BLaER1 (cell line): ENCODE results near the gene SGK1.
A peak's percentile ranks its signal among the peaks of the same experiment; 100 is the strongest.
"Not testable (repeated sequence)": the region's sequence is repeated elsewhere in the genome, so short reads cannot be mapped to it uniquely, and the experiment has no call there.

Experiments used
- H3K27ac ChIP-seq: shearing (Covaris generic); formaldehyde crosslinking; 2 replicates; pipeline ENCODE4 v1.8.1; 2022
- H3K27me3 ChIP-seq: shearing (Covaris generic); formaldehyde crosslinking; 2 replicates; pipeline ENCODE4 v1.8.1; 2022
- H3K36me3 ChIP-seq: shearing (Covaris generic); formaldehyde crosslinking; 2 replicates; pipeline ENCODE4 v1.8.1; 2022
- H3K4me1 ChIP-seq: shearing (Covaris generic); formaldehyde crosslinking; 2 replicates; pipeline ENCODE4 v1.8.1; 2022
- H3K4me2 ChIP-seq: shearing (Covaris generic); formaldehyde crosslinking; 2 replicates; pipeline ENCODE4 v1.8.1; 2022
- H3K4me3 ChIP-seq: shearing (Covaris generic); formaldehyde crosslinking; 2 replicates; pipeline ENCODE4 v1.8.1; 2022
- H3K9ac ChIP-seq: shearing (Covaris generic); formaldehyde crosslinking; 2 replicates; pipeline ENCODE4 v1.8.1; 2022
- H3K9me3 ChIP-seq: shearing (Covaris generic); formaldehyde crosslinking; 2 replicates; pipeline ENCODE4 v1.8.1; 2022
- H4K20me1 ChIP-seq: shearing (Covaris generic); formaldehyde crosslinking; 2 replicates; pipeline ENCODE4 v1.8.1; 2022
- Cebpa-rat ChIP-seq: shearing (Covaris generic); IDR thresholded peaks from 2 replicates; pipeline ENCODE4 v1.8.1; 2022

SGK1 gene

GRCh38 chr6:134187751-134188150 lies 130.2 kb downstream of the SGK1 start:
- Histone ChIP-seq H3K4me3 (no peak overlapping the region), H3K4me2 (no peak overlapping the region), H3K27ac (no peak overlapping the region)

GRCh38 chr6:134187154-134187553 lies 130.8 kb downstream of the SGK1 start:
- Histone ChIP-seq H3K27ac (no peak overlapping the region), H4K20me1 (no peaks in the 10 kb centered on the region), H3K9ac (no peak overlapping the region), H3K4me2 (no peak overlapping the region), H3K27me3 (no peaks in the 10 kb centered on the region), H3K4me1 (peaks cover 21% of the 10 kb centered on the region), H3K4me3 (no peak overlapping the region), H3K36me3 (peaks cover 24% of the 10 kb centered on the region), H3K9me3 (0 out of 2 replicates have a peak, but pooled peaks cover 3% of the 10 kb centered on the region)
- TF ChIP-seq Cebpa-rat: no peak

More at GRCh38 chr6:134187751-134188150, 130.2 kb downstream of the SGK1 start:
- peaks cover 21% of the 10 kb centered on the region for H3K4me1 ChIP-seq
- 0 out of 2 replicates have a peak, but pooled peaks cover 8% of the 10 kb centered on the region for H3K9me3 ChIP-seq
- TF ChIP-seq Cebpa-rat: no peak
- H4K20me1 ChIP-seq: no peaks in the 10 kb centered on the region
- no peaks in the 10 kb centered on the region for H3K27me3 ChIP-seq
- H3K9ac ChIP-seq: no peak overlapping the region
- H3K36me3 ChIP-seq: peaks cover 24% of the 10 kb centered on the region

GRCh38 chr6:134186355-134186754 lies 131.6 kb downstream of the SGK1 start:
- TF ChIP-seq Cebpa-rat: no peak
- Histone ChIP-seq H3K4me1 (peaks cover 19% of the 10 kb centered on the region), H3K4me2 (no peak overlapping the region), H3K4me3 (no peak overlapping the region), H3K27me3 (no peaks in the 10 kb centered on the region), H3K36me3 (peaks cover 24% of the 10 kb centered on the region), H4K20me1 (no peaks in the 10 kb centered on the region), H3K9me3 (no peaks in the 10 kb centered on the region), H3K27ac (no peak overlapping the region), H3K9ac (no peak overlapping the region)

- Histone ChIP-seq H3K4me3 (no peak overlapping the region), H3K9me3 (no peaks in the 10 kb centered on the region), H3K4me1 (peaks cover 8% of the 10 kb centered on the region), H3K27me3 (no peaks in the 10 kb centered on the region), H4K20me1 (no peaks in the 10 kb centered on the region), H3K27ac (no peak overlapping the region), H3K4me2 (no peak overlapping the region), H3K36me3 (peaks cover 24% of the 10 kb centered on the region), H3K9ac (no peak overlapping the region)
- no peak for TF ChIP-seq Cebpa-rat
Observed at GRCh38 chr6:134185277-134185676, 132.6 kb downstream of the SGK1 start.

GRCh38 chr6:134183844-134184243 lies 134.1 kb downstream of the SGK1 start:
- no peak for TF ChIP-seq Cebpa-rat
- no peaks in the 10 kb centered on the region for H3K27me3 ChIP-seq
- no peaks in the 10 kb centered on the region for H4K20me1 ChIP-seq
- H3K4me3 ChIP-seq: no peak overlapping the region
- no peaks in the 10 kb centered on the region for H3K9me3 ChIP-seq
- no peak overlapping the region for H3K4me2 ChIP-seq
- no peak overlapping the region for H3K27ac ChIP-seq
- H3K9ac ChIP-seq: no peak overlapping the region
- H3K36me3 ChIP-seq: peaks cover 24% of the 10 kb centered on the region
- peaks cover 5% of the 10 kb centered on the region for H3K4me1 ChIP-seq

GRCh38 chr6:134182528-134182927 lies 135.4 kb downstream of the SGK1 start:
- Histone ChIP-seq H3K9ac (no peak overlapping the region), H3K27ac (no peak overlapping the region), H3K4me1 (peaks cover 15% of the 10 kb centered on the region), H3K27me3 (no peaks in the 10 kb centered on the region), H4K20me1 (no peaks in the 10 kb centered on the region), H3K4me3 (no peak overlapping the region), H3K4me2 (no peak overlapping the region), H3K36me3 (peaks cover 16% of the 10 kb centered on the region), H3K9me3 (no peaks in the 10 kb centered on the region)
- no peak for TF ChIP-seq Cebpa-rat

GRCh38 chr6:134181726-134182125 lies 136.2 kb downstream of the SGK1 start:
- not testable (repeated sequence) for H3K9me3 ChIP-seq, H4K20me1 ChIP-seq, H3K9ac ChIP-seq, H3K36me3 ChIP-seq, H3K4me3 ChIP-seq, H3K27me3 ChIP-seq, H3K4me2 ChIP-seq, H3K27ac ChIP-seq
- H3K4me1 ChIP-seq: peaks cover 23% of the 10 kb centered on the region

GRCh38 chr6:134181251-134181650 lies 136.7 kb downstream of the SGK1 start:
- not testable (repeated sequence) for H3K9ac ChIP-seq, H3K4me2 ChIP-seq, H3K9me3 ChIP-seq, H3K36me3 ChIP-seq, H4K20me1 ChIP-seq, H3K27ac ChIP-seq, H3K4me3 ChIP-seq, H3K27me3 ChIP-seq
- peaks cover 28% of the 10 kb centered on the region for H3K4me1 ChIP-seq

GRCh38 chr6:134180540-134180939 lies 137.4 kb downstream of the SGK1 start:
- not testable (repeated sequence) for H4K20me1 ChIP-seq, H3K9me3 ChIP-seq, H3K9ac ChIP-seq, H3K27me3 ChIP-seq, H3K4me3 ChIP-seq, H3K4me2 ChIP-seq, H3K27ac ChIP-seq, H3K36me3 ChIP-seq
- H3K4me1 ChIP-seq: peaks cover 35% of the 10 kb centered on the region

- no peaks in the 10 kb centered on the region for H3K9me3 ChIP-seq
- H3K4me2 ChIP-seq: peak overlapping the region; percentile 76
- H3K4me3 ChIP-seq: peak overlapping the region; percentile 62
- H3K27me3 ChIP-seq: peaks cover 10% of the 10 kb centered on the region
- peaks cover 41% of the 10 kb centered on the region for H3K4me1 ChIP-seq
- H3K27ac ChIP-seq: 0 out of 2 replicates have a peak overlapping the region, but pooled peaks have one; percentile 42
- no peak for TF ChIP-seq Cebpa-rat
- H4K20me1 ChIP-seq: peaks cover 10% of the 10 kb centered on the region; the same call in 1 of the 2 replicates
- H3K36me3 ChIP-seq: no peaks in the 10 kb centered on the region; the same call in 1 of the 2 replicates
- H3K9ac ChIP-seq: peak overlapping the region; percentile 42
Observed at GRCh38 chr6:134178161-134179044, 139.5 kb downstream of the SGK1 start.
